K562 (cell line): ENCODE measurements around the gene TPO. TPM values are rescaled to one million over a fixed set of nuclear protein-coding genes. Genes with fewer than 3 reads are reported as not detected.

Source experiments
- ATAC-seq: fragments of 200-7000 bp; cut with Tn5 transposase; 3 replicates; pipeline ENCODE4 v1.9.1; 2020; ENCODE audit warnings: moderate library complexity
- BruUV-seq: library from RNA; stranded (reverse); fragments of 400-500 nt; replicated peaks from 2 replicates; lab custom pipeline; 2021; lab: Mats Ljungman, UMichigan
- CTCF ChIA-PET: fragments of 300-600 bp; formaldehyde crosslinking; extraction: SDS; loops from one replicate; lab custom pipeline; 2021; ENCODE audit warnings: low intra/inter-chr PET ratio; lab: Yijun Ruan, JAX
- POLR2A ChIA-PET: fragments of 300-600, 350-650 bp; sonication (Branson Sonifier 250); formaldehyde crosslinking; extraction: SDS; loops from one replicate; lab custom pipeline; 2021; ENCODE audit warnings: antibody characterized with exemption, inconsistent platforms; lab: Yijun Ruan, JAX
- DNase-seq, 4 experiments: peaks; one replicate each; pipeline versions ENCODE4 v3.0.0 to v3.0.0-alpha.2; 2011 to 2018; ENCODE audit warnings: low spot score in 3 of 4, mixed read lengths in 3 of 4; ENCODE audit errors: extremely low read depth in 1 of 4
- FAIRE-seq: peaks from 2 replicates; lab custom pipeline; 2011; peaks lifted over from hg19 to GRCh38; lab: Jason Lieb, UNC
- H2AFZ ChIP-seq: 2 replicates; pipeline ENCODE4 v1.6.0; 2011; ENCODE audit warnings: low read depth, low read length, control low read depth, inconsistent platforms
- H3K27ac ChIP-seq: fragments of 200-600 bp; 3 replicates; pipeline ENCODE4 v1.8.0; 2011; ENCODE audit warnings: low read depth, mild to moderate bottlenecking, control low read depth, inconsistent platforms, low read length, moderate library complexity, mixed read lengths; ENCODE audit errors: extremely low read depth
- H3K27me3 ChIP-seq, 2 experiments: fragments of 300-600 bp in 1 of 2; 2 replicates in 1 of 2; 3 replicates in 1 of 2; pipeline versions ENCODE4 v1.6.0 to v1.8.0; 2011; ENCODE audit warnings: inconsistent platforms in 2 of 2, low read length in 2 of 2, mild to moderate bottlenecking in 1 of 2, mixed read lengths in 1 of 2, moderate library complexity in 1 of 2; ENCODE audit not compliant: control insufficient read depth in 2 of 2, insufficient read depth in 2 of 2
- H3K36me3 ChIP-seq: fragments of 300-600 bp; 3 replicates; pipeline ENCODE4 v1.8.0; 2011; ENCODE audit warnings: mild to moderate bottlenecking, low read length, inconsistent platforms; ENCODE audit not compliant: control insufficient read depth, insufficient read depth
- H3K4me1 ChIP-seq, 2 experiments: fragments of 200-600 bp in 1 of 2; replicated peaks in 1 of 2; 2 replicates in 1 of 2; 3 replicates in 1 of 2; pipeline versions ENCODE4 v1.5.1 to v1.8.0; 2011; ENCODE audit warnings: inconsistent platforms in 2 of 2, low read length in 2 of 2, mild to moderate bottlenecking in 1 of 2, mixed read lengths in 1 of 2, moderate library complexity in 1 of 2; ENCODE audit not compliant: control insufficient read depth in 2 of 2, insufficient read depth in 2 of 2
- H3K4me2 ChIP-seq: 2 replicates; pipeline ENCODE4 v1.6.1; 2011; ENCODE audit warnings: low read length, control low read depth, inconsistent platforms, mixed read lengths; ENCODE audit not compliant: insufficient read depth
- H3K4me3 ChIP-seq: fragments of 200-600 bp; sonication (generic), shearing (Covaris generic); 2 replicates; pipeline ENCODE4 v1.5.1; 2016; ENCODE audit warnings: control low read depth, inconsistent platforms
- H3K79me2 ChIP-seq: fragments of 200-600 bp; 3 replicates; pipeline ENCODE4 v1.8.0; 2011; ENCODE audit warnings: low read length, inconsistent platforms; ENCODE audit not compliant: control insufficient read depth, insufficient read depth
- H3K9ac ChIP-seq, 2 experiments: 2 replicates each; pipeline versions ENCODE4 v1.6.0 to v1.6.1; 2011; ENCODE audit warnings: low read depth in 2 of 2, low read length in 2 of 2, control low read depth in 1 of 2, inconsistent platforms in 1 of 2, mild to moderate bottlenecking in 1 of 2, mixed read lengths in 1 of 2; ENCODE audit not compliant: insufficient read depth in 1 of 2
- H3K9me1 ChIP-seq: one replicate; pipeline ENCODE4 v1.6.0; 2011; ENCODE audit warnings: inconsistent platforms, mild to moderate bottlenecking, low read length, moderate library complexity; ENCODE audit not compliant: control insufficient read depth, insufficient read depth
- H3K9me3 ChIP-seq: replicated peaks from 2 replicates; pipeline ENCODE4 v1.5.1; 2011; ENCODE audit warnings: low read depth, low read length, inconsistent platforms; ENCODE audit not compliant: control insufficient read depth, insufficient read depth
- H4K20me1 ChIP-seq: replicated peaks from 2 replicates; pipeline ENCODE4 v1.6.1; 2011; ENCODE audit warnings: low read length, inconsistent platforms, mixed read lengths; ENCODE audit not compliant: control insufficient read depth, insufficient read depth
- MYNN ChIP-seq, 2 experiments: sonication (generic); formaldehyde crosslinking in 1 of 2; IDR thresholded peaks; 2 replicates each; pipeline versions ENCODE4 v1.5.0 to v1.6.1; 2016 to 2020; ENCODE audit warnings: antibody characterized with exemption in 1 of 2, missing genetic modification reagents in 1 of 2
- RREB1 ChIP-seq: fragments of 250-450 bp; sonication (Bioruptor Pico); IDR thresholded peaks from 2 replicates; pipeline ENCODE4 v1.4.0; 2020
- WGBS: fragments of 100-300 bp; shearing (Covaris generic); methylation state at CpG from one replicate; pipeline ENCODE4 v1.1.6; 2016; ENCODE audit warnings: low coverage, mixed read lengths; ENCODE audit not compliant: insufficient coverage; ENCODE audit errors: missing lambda C conversion rate; 5-methylcytosine and 5-hydroxymethylcytosine counted together
- in situ Hi-C: fragments of 300-500 bp; cut with MboI; formaldehyde crosslinking; loops from 4 replicates; pipeline ENCODE4 v1.15.0; 2018; ENCODE audit warnings: inconsistent platforms, mixed read lengths
- intact Hi-C: fragments of 100-400 bp; cut with micrococcal nuclease; formaldehyde crosslinking; loops from 2 replicates; pipeline ENCODE4 v1.14.2; 2022
- polyA plus RNA-seq, 8 experiments: library from polyadenylated mRNA; depleted of rRNA in 4 of 8; stranded (reverse) in 5 of 8; unstranded in 3 of 8; fragments of >200 nt; fragmentation: Nextera tagmentation in 2 of 8; fragmentation: Illumina TruSeq in 1 of 8; extraction: Ambion mirVana in 2 of 8; extraction: Trizol in 1 of 8; gene quantifications; 2 replicates each; pipeline versions ENCODE4 v1.2.1 to v1.2.3, GENCODE V29; 2011 to 2014; ENCODE audit warnings: inconsistent platforms in 1 of 8, missing spikeins in 1 of 8
- total RNA-seq, 7 experiments: library from RNA; depleted of rRNA in 6 of 7; stranded (reverse); fragments of >200 nt in 6 of 7; fragmentation: Illumina TruSeq in 2 of 7; extraction: Trizol in 2 of 7; gene quantifications; 2 replicates each; pipeline versions ENCODE4 v1.2.1 to v1.2.3, GENCODE V29; 2011 to 2021; ENCODE audit warnings: low replicate concordance in 1 of 7

TPO gene
- total and polyA plus RNA-seq, 9 of the 15 experiments (the other 6 are each of a cell fraction or from before 2014, with no cell fraction given) = not detected

DNA sequence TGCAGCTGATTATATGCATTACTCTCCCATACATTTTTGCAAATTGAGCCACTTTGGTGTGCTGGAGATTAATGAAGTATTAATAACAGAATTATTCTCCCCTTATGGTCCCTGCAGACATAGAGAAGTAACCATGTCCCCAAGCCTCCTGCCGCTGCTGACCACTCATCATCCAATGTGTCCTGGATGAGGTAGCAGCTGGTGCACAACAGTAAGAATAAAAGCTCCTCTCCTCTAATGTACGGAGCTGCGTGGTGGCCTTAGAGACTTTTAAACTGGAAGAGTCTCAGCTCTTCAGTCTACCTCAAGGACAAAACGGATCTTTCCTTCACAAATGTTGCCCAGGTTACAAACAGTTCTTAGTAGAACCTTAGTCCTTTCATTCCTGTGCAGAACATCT, 37.7 kb downstream of the TPO start:
- no peak overlapping the region for H3K4me3 ChIP-seq
- H2AFZ ChIP-seq = no peak overlapping the region
- CTCF ChIA-PET = no interaction called here
- H3K9ac ChIP-seq = no peak overlapping the region
- no peaks in the 10 kb centered on the region for H4K20me1 ChIP-seq
- H3K4me2 ChIP-seq = no peak overlapping the region
- POLR2A ChIA-PET = interaction anchor here (1.0 kb wide), 1 partner anchor 10 kb away, joined by 3 read pairs; no protein-coding TSS in a partner anchor
- no peaks in the 10 kb centered on the region for H3K79me2 ChIP-seq
- no TSS peak for BruUV-seq
- H3K4me1 ChIP-seq = no peaks in the 10 kb centered on the region
- no peaks in the 10 kb centered on the region for H3K9me3 ChIP-seq
- H3K9me1 ChIP-seq = no peaks in the 10 kb centered on the region
- no peak overlapping the region for H3K27ac ChIP-seq
- FAIRE-seq (no peak), ATAC-seq (no peak), DNase-seq (no peak)
- H3K27me3 ChIP-seq = peaks cover 7 to 20% of the 10 kb centered on the region in 2 experiments; a peak in 3 of 5 replicates
- H3K36me3 ChIP-seq = no peaks in the 10 kb centered on the region
- in situ Hi-C loops = no loop called here
- intact Hi-C loops = no loop called here
- WGBS = 3% methylated on average over 4 of the region's 4 CpGs
- TF ChIP-seq MYNN (IDR thresholded peaks at IDR 0.05) (peak; percentile 94), MYNN (CRISPR knock-in tag; IDR thresholded peaks at IDR 0.05) (0 out of 2 replicates have a peak, but pooled peaks have one; percentile 55), RREB1 (CRISPR knock-in tag) (no peak)
